Measurements from ENCODE around the gene MUC22.
A peak's percentile ranks its signal among the peaks of the same experiment; 100 is the strongest.

MUC22 gene

GRCh38 chr6:31081872-31082271 is 71.6 kb downstream of the MUC22 start:
- Histone ChIP-seq H3K9me3 (ENCODE audit: insufficient read depth, low read length) (no peaks in the 10 kb centered on the region), H3K36me3 (replicated peaks; ENCODE audit: low read depth, low read length) (no peaks in the 10 kb centered on the region), H4K20me1 (ENCODE audit: insufficient read depth, low read length) (no peaks in the 10 kb centered on the region), H3K9ac (ENCODE audit: low read length) (no peak overlapping the region), H3K4me2 (ENCODE audit: low read length) (no peak overlapping the region), H3K79me2 (ENCODE audit: low read length) (no peaks in the 10 kb centered on the region), H3K27me3 (ENCODE audit: low read depth, low read length) (0 out of 2 replicates have a peak, but pooled peaks cover 4% of the 10 kb centered on the region), H2AFZ (ENCODE audit: low read depth, low read length) (no peak overlapping the region), H3K27ac (ENCODE audit: low read length) (no peak overlapping the region), H3K4me3 (ENCODE audit: low read length) (no peak overlapping the region), H3K4me1 (ENCODE audit: low read length) (peaks cover 30% of the 10 kb centered on the region)
- TF ChIP-seq CTCF (IDR thresholded peaks at IDR 0.05; ENCODE audit: low read depth, low read length) (no peak), EZH2phosphoT487 (IDR thresholded peaks at IDR 0.05; ENCODE audit: low read depth) (no peak)

GRCh38 chr6:31083742-31084354 is 73.6 kb downstream of the MUC22 start:
- Histone ChIP-seq H3K4me1 (ENCODE audit: low read length) (peaks cover 35% of the 10 kb centered on the region), H2AFZ (ENCODE audit: low read depth, low read length) (no peak overlapping the region), H3K4me2 (ENCODE audit: low read length) (peak overlapping the region; percentile 39), H3K27me3 (ENCODE audit: low read depth, low read length) (0 out of 2 replicates have a peak, but pooled peaks cover 4% of the 10 kb centered on the region), H3K9me3 (ENCODE audit: insufficient read depth, low read length) (no peaks in the 10 kb centered on the region), H3K9ac (ENCODE audit: low read length) (no peak overlapping the region), H3K79me2 (ENCODE audit: low read length) (no peaks in the 10 kb centered on the region), H4K20me1 (ENCODE audit: insufficient read depth, low read length) (no peaks in the 10 kb centered on the region), H3K27ac (ENCODE audit: low read length) (no peak overlapping the region), H3K4me3 (ENCODE audit: low read length) (no peak overlapping the region), H3K36me3 (replicated peaks; ENCODE audit: low read depth, low read length) (no peaks in the 10 kb centered on the region)
- no peak for TF ChIP-seq EZH2phosphoT487 (IDR thresholded peaks at IDR 0.05; ENCODE audit: low read depth)
- TF ChIP-seq CTCF (IDR thresholded peaks at IDR 0.05; ENCODE audit: low read depth, low read length), result peak; percentile 30

Data from OCI-LY3 (cell line).